ENCODE results near the gene ZNF319.

Gene ZNF319

DNA sequence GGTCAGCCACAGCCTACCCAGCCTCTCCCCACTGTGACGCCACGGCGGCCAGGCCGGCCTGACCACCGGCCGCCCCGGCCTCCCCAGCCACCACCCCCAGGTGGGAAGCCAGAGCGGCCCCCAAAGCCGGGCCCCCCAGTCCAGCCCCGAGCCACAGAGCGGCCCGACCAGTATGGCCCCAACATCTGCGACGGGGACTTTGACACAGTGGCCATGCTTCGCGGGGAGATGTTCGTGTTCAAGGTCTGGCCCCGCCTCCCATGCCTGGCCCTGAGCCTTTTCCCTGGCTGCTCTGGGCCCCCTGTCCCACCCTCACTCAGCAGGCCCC, 41.1 kb upstream of the ZNF319 start:
- Histone ChIP-seq H3K27ac (no peak overlapping the region), H3K4me3 (no peak overlapping the region)
- DNase-seq (ENCODE audit: low spot score), result no peak
- TF ChIP-seq, protein P1, sequence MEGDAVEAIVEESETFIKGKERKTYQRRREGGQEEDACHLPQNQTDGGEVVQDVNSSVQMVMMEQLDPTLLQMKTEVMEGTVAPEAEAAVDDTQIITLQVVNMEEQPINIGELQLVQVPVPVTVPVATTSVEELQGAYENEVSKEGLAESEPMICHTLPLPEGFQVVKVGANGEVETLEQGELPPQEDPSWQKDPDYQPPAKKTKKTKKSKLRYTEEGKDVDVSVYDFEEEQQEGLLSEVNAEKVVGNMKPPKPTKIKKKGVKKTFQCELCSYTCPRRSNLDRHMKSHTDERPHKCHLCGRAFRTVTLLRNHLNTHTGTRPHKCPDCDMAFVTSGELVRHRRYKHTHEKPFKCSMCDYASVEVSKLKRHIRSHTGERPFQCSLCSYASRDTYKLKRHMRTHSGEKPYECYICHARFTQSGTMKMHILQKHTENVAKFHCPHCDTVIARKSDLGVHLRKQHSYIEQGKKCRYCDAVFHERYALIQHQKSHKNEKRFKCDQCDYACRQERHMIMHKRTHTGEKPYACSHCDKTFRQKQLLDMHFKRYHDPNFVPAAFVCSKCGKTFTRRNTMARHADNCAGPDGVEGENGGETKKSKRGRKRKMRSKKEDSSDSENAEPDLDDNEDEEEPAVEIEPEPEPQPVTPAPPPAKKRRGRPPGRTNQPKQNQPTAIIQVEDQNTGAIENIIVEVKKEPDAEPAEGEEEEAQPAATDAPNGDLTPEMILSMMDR (IDR thresholded peaks at IDR 0.05), result no peak

DNA sequence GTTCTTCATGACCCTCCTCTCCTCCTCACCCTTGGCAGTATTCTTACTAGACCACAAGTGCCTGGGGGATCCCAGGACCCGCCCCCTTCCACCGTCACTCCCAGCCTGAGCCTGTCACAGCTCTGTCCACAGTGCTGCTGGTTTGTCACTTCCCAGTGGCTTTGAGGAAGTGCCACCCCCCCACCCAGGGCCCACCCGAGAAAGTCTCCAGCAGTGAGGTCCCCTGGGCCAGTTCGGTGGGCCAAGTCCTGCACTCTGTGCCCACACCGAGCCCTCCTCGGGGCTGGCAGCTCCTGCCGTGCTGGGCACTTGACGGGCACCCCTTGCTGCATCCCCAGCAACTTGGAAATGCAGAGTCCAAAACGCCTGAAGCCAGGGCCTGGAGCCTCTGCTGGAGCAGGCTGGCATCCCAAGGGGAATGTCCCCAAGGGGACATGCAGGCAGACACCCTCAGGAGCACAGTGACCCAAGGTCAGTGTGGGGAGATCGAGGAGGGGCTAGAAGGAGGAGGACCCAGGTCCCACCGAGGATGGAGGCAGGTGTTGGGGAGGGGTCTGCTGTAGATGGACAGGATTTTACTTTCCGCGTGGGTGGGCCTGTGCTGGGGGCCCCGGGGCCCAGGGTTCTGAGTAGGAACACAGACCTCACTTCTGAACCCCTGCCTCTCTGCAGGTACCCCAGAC, 40.6 kb upstream of the ZNF319 start:
- no peak overlapping the region for H3K27ac ChIP-seq

DNA sequence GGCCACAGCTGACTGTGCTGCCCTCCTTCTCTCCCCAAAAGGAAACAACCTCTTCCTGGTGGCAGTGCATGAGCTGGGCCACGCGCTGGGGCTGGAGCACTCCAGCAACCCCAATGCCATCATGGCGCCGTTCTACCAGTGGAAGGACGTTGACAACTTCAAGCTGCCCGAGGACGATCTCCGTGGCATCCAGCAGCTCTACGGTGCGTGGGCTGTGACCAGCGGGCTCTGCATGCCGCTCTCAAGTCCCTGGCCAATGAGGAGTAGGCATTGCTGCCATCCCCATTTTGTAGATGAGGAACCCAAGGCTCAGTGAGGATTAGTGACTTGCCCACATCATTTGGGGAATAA, 40.0 kb upstream of the ZNF319 start:
- Histone ChIP-seq H3K27ac (no peak overlapping the region), H3K4me3 (no peak overlapping the region)
- TF ChIP-seq, protein P1 (IDR thresholded peaks at IDR 0.05), result no peak
- DNase-seq (ENCODE audit: low spot score), result no peak

More for the DNA sequence above, 40.6 kb upstream of the ZNF319 start:
- TF ChIP-seq, protein P1 (IDR thresholded peaks at IDR 0.05), result no peak
- no peak for DNase-seq (ENCODE audit: low spot score)
- H3K4me3 ChIP-seq, result no peak overlapping the region

DNA sequence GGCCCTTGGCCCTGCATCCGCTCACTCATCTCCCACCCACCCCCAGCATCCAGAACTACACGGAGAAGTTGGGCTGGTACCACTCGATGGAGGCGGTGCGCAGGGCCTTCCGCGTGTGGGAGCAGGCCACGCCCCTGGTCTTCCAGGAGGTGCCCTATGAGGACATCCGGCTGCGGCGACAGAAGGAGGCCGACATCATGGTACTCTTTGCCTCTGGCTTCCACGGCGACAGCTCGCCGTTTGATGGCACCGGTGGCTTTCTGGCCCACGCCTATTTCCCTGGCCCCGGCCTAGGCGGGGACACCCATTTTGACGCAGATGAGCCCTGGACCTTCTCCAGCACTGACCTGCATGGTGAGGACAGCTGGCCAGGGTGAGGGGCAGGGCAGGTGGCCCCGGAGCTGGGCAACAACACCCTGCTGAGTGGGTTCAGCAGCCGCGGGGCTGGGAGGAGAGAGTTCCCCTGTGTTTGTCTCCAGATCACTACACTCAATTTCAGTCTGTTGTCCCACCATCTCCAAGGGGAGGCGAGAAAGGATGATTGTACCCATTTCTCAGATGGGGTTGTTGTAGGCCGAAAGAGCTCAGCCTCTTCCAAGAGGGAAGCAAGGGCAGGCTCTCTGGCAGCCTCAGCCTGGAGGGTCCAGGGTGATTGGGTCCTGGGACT, 39.5 kb upstream of the ZNF319 start:
- no peak for DNase-seq (ENCODE audit: low spot score)
- no peak overlapping the region for H3K27ac ChIP-seq
- H3K4me3 ChIP-seq, result no peak overlapping the region
- TF ChIP-seq, protein P1 (IDR thresholded peaks at IDR 0.05), result no peak

DNA sequence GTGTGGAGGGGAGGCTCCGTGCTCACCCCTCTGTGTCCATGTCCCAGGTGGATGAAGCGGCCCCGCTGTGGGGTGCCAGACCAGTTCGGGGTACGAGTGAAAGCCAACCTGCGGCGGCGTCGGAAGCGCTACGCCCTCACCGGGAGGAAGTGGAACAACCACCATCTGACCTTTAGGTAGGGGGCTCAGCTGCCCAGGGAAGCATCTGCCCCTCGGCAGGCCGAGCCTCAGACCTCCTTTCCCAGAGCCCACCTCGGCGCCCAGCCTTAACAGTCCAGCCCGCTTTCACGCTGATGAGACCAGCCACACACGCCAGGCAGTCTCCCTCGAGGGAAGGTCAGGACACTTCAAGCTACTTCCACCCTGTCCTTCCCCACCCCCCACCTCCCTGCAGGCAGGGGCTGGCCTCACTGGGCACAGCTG, 37.8 kb upstream of the ZNF319 start:
- Histone ChIP-seq H3K27ac (no peak overlapping the region), H3K4me3 (no peak overlapping the region)
- TF ChIP-seq, protein P1 (IDR thresholded peaks at IDR 0.05), result no peak
- no peak for DNase-seq (ENCODE audit: low spot score)

DNA sequence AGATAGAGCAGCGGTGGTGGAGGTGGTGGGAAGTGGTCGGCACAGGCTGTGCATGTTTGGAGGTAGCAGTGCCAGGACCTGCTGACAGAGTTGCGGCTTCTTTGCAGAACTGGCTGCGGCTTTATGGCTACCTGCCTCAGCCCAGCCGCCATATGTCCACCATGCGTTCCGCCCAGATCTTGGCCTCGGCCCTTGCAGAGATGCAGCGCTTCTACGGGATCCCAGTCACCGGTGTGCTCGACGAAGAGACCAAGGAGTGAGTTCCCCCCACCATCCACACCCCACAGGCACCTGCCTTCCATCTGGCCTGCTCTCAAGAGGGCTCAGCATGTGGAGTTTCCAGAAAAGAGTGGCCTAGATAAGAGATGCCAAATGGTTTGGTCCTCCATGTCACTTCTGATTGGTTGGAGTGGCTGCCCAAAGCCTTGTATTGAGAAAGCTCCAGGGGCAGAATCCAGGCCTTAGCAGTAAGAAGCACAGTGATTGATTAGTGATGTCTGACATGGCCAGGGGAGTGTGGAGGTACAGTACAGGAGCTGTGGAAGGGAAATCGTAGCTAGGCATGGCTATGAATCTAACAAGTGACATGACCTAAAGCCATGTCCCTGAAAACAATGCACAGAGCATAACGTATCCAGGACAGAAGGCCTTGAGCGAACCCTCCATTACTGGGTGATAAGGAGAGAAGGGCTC, 37.0 kb upstream of the ZNF319 start:
- Histone ChIP-seq H3K27ac (no peak overlapping the region), H3K4me3 (no peak overlapping the region)
- TF ChIP-seq, protein P1 (IDR thresholded peaks at IDR 0.05), result no peak
- DNase-seq (ENCODE audit: low spot score), result no peak
